OCI-LY1 (cell line): ENCODE data around the gene OGFOD3.

Source experiments
- H2AFZ ChIP-seq: fragments of 200-600 bp; sonication (generic), shearing (Covaris generic); 2 replicates; pipeline ENCODE4 v1.6.0; 2014; ENCODE audit warnings: antibody characterized with exemption, mild to moderate bottlenecking, low read length
- H3F3A ChIP-seq: fragments of 200-600 bp; sonication (generic), shearing (Covaris generic); 2 replicates; pipeline ENCODE4 v1.6.0; 2014; ENCODE audit warnings: mild to moderate bottlenecking, antibody characterized with exemption, low read length, moderate library complexity; ENCODE audit not compliant: insufficient read depth
- H3K27ac ChIP-seq: fragments of 200-600 bp; sonication (generic); 2 replicates; pipeline ENCODE4 v1.5.1; 2014; ENCODE audit warnings: low read length, mixed run types, mild to moderate bottlenecking, low read depth; ENCODE audit not compliant: poor library complexity, severe bottlenecking
- H3K27me3 ChIP-seq: fragments of 200-600 bp; sonication (generic); 2 replicates; pipeline ENCODE4 v1.6.0; 2014; ENCODE audit warnings: antibody characterized with exemption, mild to moderate bottlenecking, low read length, moderate library complexity; ENCODE audit not compliant: insufficient read depth
- H3K36me3 ChIP-seq: fragments of 200-600 bp; sonication (generic); 2 replicates; pipeline ENCODE4 v1.6.1; 2014; ENCODE audit warnings: mild to moderate bottlenecking, antibody characterized with exemption, low read length, moderate library complexity, mixed read lengths; ENCODE audit not compliant: insufficient read depth
- H3K4me1 ChIP-seq: fragments of 200-600 bp; sonication (generic); 2 replicates; pipeline ENCODE4 v1.5.1; 2014; ENCODE audit warnings: mild to moderate bottlenecking, low read length, moderate library complexity; ENCODE audit not compliant: insufficient read depth, severe bottlenecking
- H3K4me2 ChIP-seq: fragments of 200-600 bp; sonication (generic), shearing (Covaris generic); 2 replicates; pipeline ENCODE4 v1.6.1; 2014; ENCODE audit warnings: low read length
- H3K4me3 ChIP-seq: fragments of 200-600 bp; sonication (generic); 2 replicates; pipeline ENCODE4 v1.5.1; 2014; ENCODE audit warnings: low read length, low read depth, mild to moderate bottlenecking, mixed read lengths; ENCODE audit not compliant: poor library complexity, severe bottlenecking
- H3K79me2 ChIP-seq: fragments of 200-600 bp; shearing (Covaris generic); 2 replicates; pipeline ENCODE4 v1.6.1; 2016; ENCODE audit warnings: mixed run types, low read length, mixed read lengths; ENCODE audit not compliant: insufficient read depth
- H3K9ac ChIP-seq: fragments of 200-600 bp; sonication (generic), shearing (Covaris generic); 2 replicates; pipeline ENCODE4 v1.6.1; 2014; ENCODE audit warnings: mild to moderate bottlenecking, low read length, mixed read lengths
- H3K9me2 ChIP-seq: fragments of 200-600 bp; sonication (generic), shearing (Covaris generic); 2 replicates; pipeline ENCODE4 v1.6.1; 2014; ENCODE audit warnings: low read depth, mild to moderate bottlenecking, low read length, mixed read lengths
- H3K9me3 ChIP-seq: fragments of 200-600 bp; shearing (Covaris generic); 2 replicates; pipeline ENCODE4 v1.6.1; 2014; ENCODE audit warnings: low read length, mixed read lengths
- H4K20me1 ChIP-seq: fragments of 200-600 bp; sonication (generic), shearing (Covaris generic); 2 replicates; pipeline ENCODE4 v1.6.0; 2016; ENCODE audit warnings: mild to moderate bottlenecking, low read length; ENCODE audit not compliant: insufficient read depth
- EZH2 ChIP-seq: fragments of 200-600 bp; sonication (generic), shearing (Covaris generic); IDR thresholded peaks from 2 replicates; pipeline ENCODE4 v1.8.0; 2017; ENCODE audit warnings: borderline replicate concordance, mixed run types, mild to moderate bottlenecking, antibody characterized with exemption, low read length, moderate library complexity, mixed read lengths
- TF ChIP-seq, protein P1 (sequence below): fragments of 200-600 bp; sonication (generic), shearing (Covaris generic); IDR thresholded peaks from 2 replicates; pipeline ENCODE4 v1.5.1; 2017; ENCODE audit warnings: mild to moderate bottlenecking, antibody characterized with exemption, low read length, moderate library complexity, mixed read lengths

Gene OGFOD3

DNA sequence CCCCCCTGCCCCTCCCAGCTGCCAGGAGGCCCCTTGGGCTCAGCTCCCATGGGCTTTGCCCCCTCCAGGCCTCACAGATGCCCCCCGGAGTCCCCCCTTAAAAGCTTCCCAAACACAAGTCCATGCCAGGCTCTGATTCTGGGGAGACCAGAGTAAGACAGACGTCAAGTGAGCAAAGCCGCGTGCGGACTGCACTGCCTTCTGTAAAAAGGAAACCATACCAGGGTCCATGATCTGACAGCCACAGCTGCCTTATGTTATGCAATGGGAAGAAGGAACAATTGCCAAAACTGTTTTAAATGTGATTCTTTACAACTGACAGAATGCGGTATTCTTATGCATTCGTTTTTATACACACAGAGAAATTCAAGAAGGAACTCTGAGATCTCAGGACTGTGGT, 18.2 kb downstream of the OGFOD3 start:
- TF ChIP-seq, protein P1, sequence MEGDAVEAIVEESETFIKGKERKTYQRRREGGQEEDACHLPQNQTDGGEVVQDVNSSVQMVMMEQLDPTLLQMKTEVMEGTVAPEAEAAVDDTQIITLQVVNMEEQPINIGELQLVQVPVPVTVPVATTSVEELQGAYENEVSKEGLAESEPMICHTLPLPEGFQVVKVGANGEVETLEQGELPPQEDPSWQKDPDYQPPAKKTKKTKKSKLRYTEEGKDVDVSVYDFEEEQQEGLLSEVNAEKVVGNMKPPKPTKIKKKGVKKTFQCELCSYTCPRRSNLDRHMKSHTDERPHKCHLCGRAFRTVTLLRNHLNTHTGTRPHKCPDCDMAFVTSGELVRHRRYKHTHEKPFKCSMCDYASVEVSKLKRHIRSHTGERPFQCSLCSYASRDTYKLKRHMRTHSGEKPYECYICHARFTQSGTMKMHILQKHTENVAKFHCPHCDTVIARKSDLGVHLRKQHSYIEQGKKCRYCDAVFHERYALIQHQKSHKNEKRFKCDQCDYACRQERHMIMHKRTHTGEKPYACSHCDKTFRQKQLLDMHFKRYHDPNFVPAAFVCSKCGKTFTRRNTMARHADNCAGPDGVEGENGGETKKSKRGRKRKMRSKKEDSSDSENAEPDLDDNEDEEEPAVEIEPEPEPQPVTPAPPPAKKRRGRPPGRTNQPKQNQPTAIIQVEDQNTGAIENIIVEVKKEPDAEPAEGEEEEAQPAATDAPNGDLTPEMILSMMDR: no peak
- TF ChIP-seq EZH2: no peak
- no peaks in the 10 kb centered on the region for H3K27me3 ChIP-seq
- H3K9ac ChIP-seq: no peak overlapping the region

DNA sequence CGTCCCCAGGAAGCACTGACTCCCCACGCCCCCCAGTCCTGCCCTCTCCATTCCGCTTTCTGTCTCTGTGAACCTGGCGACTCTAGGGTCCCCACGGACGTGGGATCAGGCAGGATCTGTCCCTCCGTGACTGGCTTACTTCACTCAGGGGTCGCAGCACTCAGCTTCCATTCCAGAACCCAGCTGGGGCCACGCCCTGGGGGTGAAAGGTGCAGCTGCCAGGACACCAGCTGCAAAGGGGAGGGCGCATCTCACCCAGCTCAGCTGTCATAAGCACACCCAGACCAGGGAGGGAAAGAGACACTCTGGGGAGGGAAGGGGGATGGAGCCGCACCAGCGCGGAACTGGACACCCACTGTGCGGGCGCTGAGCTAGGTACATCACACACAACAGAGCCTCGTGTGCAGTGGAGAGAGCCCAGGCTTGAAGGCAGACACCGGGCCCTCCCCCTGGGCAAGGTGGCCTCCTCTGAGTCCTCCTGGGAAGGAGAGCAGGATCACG, 18.7 kb downstream of the OGFOD3 start:
- H3K9ac ChIP-seq: no peak overlapping the region
- TF ChIP-seq, protein P1: no peak
- no peak for TF ChIP-seq EZH2
- H4K20me1 ChIP-seq: no peaks in the 10 kb centered on the region
- H3F3A ChIP-seq: no peaks in the 10 kb centered on the region
- H3K9me3 ChIP-seq: no peaks in the 10 kb centered on the region
- H3K4me1 ChIP-seq: peaks cover 9% of the 10 kb centered on the region
- H2AFZ ChIP-seq: no peak overlapping the region
- peaks cover 13% of the 10 kb centered on the region for H3K36me3 ChIP-seq
- H3K27me3 ChIP-seq: no peaks in the 10 kb centered on the region
- no peaks in the 10 kb centered on the region for H3K79me2 ChIP-seq
- H3K9me2 ChIP-seq: no peaks in the 10 kb centered on the region
- no peak overlapping the region for H3K4me2 ChIP-seq
- no peak overlapping the region for H3K4me3 ChIP-seq
- no peak overlapping the region for H3K27ac ChIP-seq

More for the DNA sequence above, 18.2 kb downstream of the OGFOD3 start:
- no peak overlapping the region for H3K4me2 ChIP-seq
- no peaks in the 10 kb centered on the region for H3K9me2 ChIP-seq
- no peak overlapping the region for H3K27ac ChIP-seq
- peaks cover 13% of the 10 kb centered on the region for H3K36me3 ChIP-seq
- H2AFZ ChIP-seq: no peak overlapping the region
- peaks cover 9% of the 10 kb centered on the region for H3K4me1 ChIP-seq
- H4K20me1 ChIP-seq: no peaks in the 10 kb centered on the region
- H3K4me3 ChIP-seq: no peak overlapping the region
- no peaks in the 10 kb centered on the region for H3K9me3 ChIP-seq
- H3K79me2 ChIP-seq: no peaks in the 10 kb centered on the region
- H3F3A ChIP-seq: no peaks in the 10 kb centered on the region

DNA sequence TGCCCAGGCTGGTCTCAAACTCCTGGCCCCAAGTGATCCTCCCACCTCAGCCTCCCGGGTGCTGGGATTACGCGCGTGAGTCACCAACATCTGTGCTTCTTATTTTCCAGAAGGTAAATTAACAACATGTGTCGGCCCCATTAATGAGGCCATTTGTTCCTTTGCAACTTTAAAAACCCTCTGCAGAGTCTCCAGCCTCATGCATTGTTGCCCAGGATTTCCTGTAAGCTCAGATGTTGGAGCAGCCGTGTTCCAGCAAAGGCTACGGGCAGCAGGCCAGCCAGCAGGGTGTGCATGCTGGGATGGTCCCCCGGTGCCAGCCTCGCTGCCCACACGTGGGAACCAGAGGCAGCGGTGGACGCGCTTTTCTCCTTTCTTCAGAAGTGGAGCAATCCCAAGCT, 19.3 kb downstream of the OGFOD3 start:
- Histone ChIP-seq H3K9me3 (no peaks in the 10 kb centered on the region), H3K27ac (no peak overlapping the region), H4K20me1 (no peaks in the 10 kb centered on the region)

More for the DNA sequence above, 19.3 kb downstream of the OGFOD3 start:
- no peaks in the 10 kb centered on the region for H3K79me2 ChIP-seq
- H3K4me2 ChIP-seq: no peak overlapping the region
- no peak overlapping the region for H2AFZ ChIP-seq
- no peaks in the 10 kb centered on the region for H3K27me3 ChIP-seq
- TF ChIP-seq, protein P1: no peak
- no peak for TF ChIP-seq EZH2
- H3K36me3 ChIP-seq: peaks cover 13% of the 10 kb centered on the region
- no peaks in the 10 kb centered on the region for H3F3A ChIP-seq
- peaks cover 9% of the 10 kb centered on the region for H3K4me1 ChIP-seq
- no peak overlapping the region for H3K9ac ChIP-seq
- H3K9me2 ChIP-seq: no peaks in the 10 kb centered on the region
- no peak overlapping the region for H3K4me3 ChIP-seq
